Measurements from ENCODE around the gene IRF2. TPM values are rescaled to one million over a fixed set of nuclear protein-coding genes. Genes with fewer than 3 reads are reported as not detected.
A peak's percentile ranks its signal among the peaks of the same experiment; 100 is the strongest.
"Not testable (repeated sequence)": the region's sequence is repeated elsewhere in the genome, so short reads cannot be mapped to it uniquely, and the experiment has no call there.

The IRF2 gene
- total RNA-seq, 1 donor from 2014 or later = 27.0 TPM

- no peak for DNase-seq
Observed at GRCh38 chr4:184344899-184345572, 129.3 kb downstream of the IRF2 start.

- DNase-seq = no peak
Observed at GRCh38 chr4:184344435-184344834, 129.9 kb downstream of the IRF2 start.

- DNase-seq = peak; percentile 66
Observed at GRCh38 chr4:184343502-184344177, 130.7 kb downstream of the IRF2 start.

- DNase-seq = not testable (repeated sequence)
Observed at GRCh38 chr4:184342857-184343237, 131.5 kb downstream of the IRF2 start.

- DNase-seq = no peak
Observed at GRCh38 chr4:184342167-184342856, 132.0 kb downstream of the IRF2 start.

GRCh38 chr4:184339398-184340193 is 134.8 kb downstream of the IRF2 start:
- DNase-seq = not testable (repeated sequence)

GRCh38 chr4:184337907-184338306 is 136.4 kb downstream of the IRF2 start:
- no peak for DNase-seq

Small RNA genes within 50 kb of the gene (small RNA-seq; reads per million reads assigned to genes)
- gene RF00152 (ENCODE audit: low replicate concordance) = not detected

Other genes with a start within 250 kb of the IRF2 start
- 23.6 TPM for gene CASP3, start 174.9 kb upstream of the IRF2 start, total RNA-seq
- gene PRIMPOL, start 175.2 kb upstream of the IRF2 start, total RNA-seq = 28.3 TPM